H1 (cell line): ENCODE data around the gene ACKR3. TPM values are rescaled to one million over a fixed set of nuclear protein-coding genes. Genes with fewer than 3 reads are reported as not detected.
A peak's percentile ranks its signal among the peaks of the same experiment; 100 is the strongest.

ENCODE experiments used
- CTCF ChIA-PET: fragments of 300-600 bp; sonication (Branson Sonifier 250); formaldehyde crosslinking; loops from one replicate; lab custom pipeline; 2021; ENCODE audit not compliant: partially characterized antibody; lab: Charles Lee
- POLR2A ChIA-PET: fragments of 300-600 bp; sonication (Branson Sonifier 250); formaldehyde crosslinking; loops from one replicate; lab custom pipeline; 2021; ENCODE audit warnings: inconsistent platforms; ENCODE audit not compliant: partially characterized antibody; lab: Charles Lee
- DNase-seq, 2 experiments: peaks; one replicate each; pipeline versions ENCODE4 v3.0.0 to v3.0.0-alpha.2; 2010 to 2022; ENCODE audit warnings: low spot score in 2 of 2, low read depth in 1 of 2, mixed read lengths in 1 of 2
- FAIRE-seq: peaks from 2 replicates; lab custom pipeline; 2011; peaks lifted over from hg19 to GRCh38; lab: Jason Lieb, UNC
- H2AFZ ChIP-seq: 2 replicates; pipeline ENCODE4 v1.8.1; 2012; ENCODE audit warnings: low read length, inconsistent platforms
- H2AK5ac ChIP-seq: 2 replicates; pipeline ENCODE4 v1.6.1; 2013; ENCODE audit warnings: low read depth, low read length
- H2BK120ac ChIP-seq: replicated peaks from 2 replicates; pipeline ENCODE3; 2013; ENCODE audit warnings: low read depth, low read length, inconsistent platforms
- H2BK12ac ChIP-seq: 2 replicates; pipeline ENCODE4 v1.6.1; 2013; ENCODE audit warnings: low read depth, low read length
- H2BK15ac ChIP-seq: 2 replicates; pipeline ENCODE4 v1.6.1; 2013; ENCODE audit warnings: low read length
- H2BK20ac ChIP-seq: 2 replicates; pipeline ENCODE4 v1.6.1; 2013; ENCODE audit warnings: low read length
- H2BK5ac ChIP-seq: 2 replicates; pipeline ENCODE4 v1.6.1; 2013; ENCODE audit warnings: low read depth, low read length
- H3K14ac ChIP-seq: 2 replicates; pipeline ENCODE4 v1.6.1; 2013; ENCODE audit warnings: inconsistent platforms; ENCODE audit not compliant: insufficient read length
- H3K18ac ChIP-seq: 2 replicates; pipeline ENCODE4 v1.6.1; 2013; ENCODE audit warnings: low read length; ENCODE audit errors: extremely low read depth
- H3K23ac ChIP-seq: 2 replicates; pipeline ENCODE4 v1.6.1; 2013; ENCODE audit warnings: inconsistent platforms; ENCODE audit not compliant: insufficient read length
- H3K23me2 ChIP-seq: 2 replicates; pipeline ENCODE4 v1.6.1; 2013; ENCODE audit warnings: low read depth, low read length
- H3K27ac ChIP-seq: 2 replicates; pipeline ENCODE4 v1.6.1; 2011; ENCODE audit warnings: low read depth, low read length, inconsistent platforms
- H3K27me3 ChIP-seq, 4 experiments: replicated peaks in 1 of 4; 1 replicate in 1 of 4; 2 replicates in 3 of 4; pipeline versions ENCODE4 v1.6.1 to v1.8.1; 2011 to 2013; ENCODE audit warnings: low read length in 3 of 4, mild to moderate bottlenecking in 3 of 4, inconsistent platforms in 2 of 4, mixed read lengths in 2 of 4, moderate library complexity in 1 of 4; ENCODE audit not compliant: control insufficient read depth in 3 of 4, insufficient read depth in 3 of 4; ENCODE audit errors: extremely low read depth in 1 of 4
- H3K36me3 ChIP-seq, 4 experiments: 2 replicates each; pipeline versions ENCODE4 v1.6.1 to v1.8.1; 2011 to 2013; ENCODE audit warnings: mild to moderate bottlenecking in 4 of 4, low read length in 3 of 4, moderate library complexity in 2 of 4, control low read depth in 1 of 4, inconsistent platforms in 1 of 4; ENCODE audit not compliant: insufficient read depth in 4 of 4, control insufficient read depth in 2 of 4
- H3K4ac ChIP-seq: replicated peaks from 2 replicates; pipeline ENCODE3; 2013; ENCODE audit warnings: low read length, low read depth, mixed read lengths, inconsistent platforms; ENCODE audit not compliant: insufficient read length
- H3K4me1 ChIP-seq, 4 experiments: replicated peaks in 1 of 4; 1 replicate in 1 of 4; 2 replicates in 3 of 4; pipeline versions ENCODE4 v1.6.1 to v1.8.1; 2011 to 2013; ENCODE audit warnings: low read length in 3 of 4, inconsistent platforms in 2 of 4, mixed read lengths in 1 of 4; ENCODE audit not compliant: insufficient read depth in 4 of 4, control insufficient read depth in 3 of 4
- H3K4me2 ChIP-seq, 2 experiments: 2 replicates each; pipeline versions ENCODE4 v1.6.1 to v1.8.1; 2011 to 2013; ENCODE audit warnings: low read depth in 2 of 2, low read length in 2 of 2, control low read depth in 1 of 2, inconsistent platforms in 1 of 2, mild to moderate bottlenecking in 1 of 2; ENCODE audit not compliant: insufficient read depth in 1 of 2
- H3K4me3 ChIP-seq, 4 experiments: fragments of 200-600, 300-600 bp in 1 of 4; sonication (generic), shearing (Covaris generic), sonication (Bioruptor Twin) in 1 of 4; 2 replicates each; pipeline versions ENCODE4 v1.5.1 to v1.8.1; 2011 to 2016; ENCODE audit warnings: low read length in 4 of 4, low read depth in 3 of 4, control low read depth in 2 of 4, inconsistent platforms in 2 of 4, mild to moderate bottlenecking in 2 of 4, mixed read lengths in 1 of 4, moderate library complexity in 1 of 4; ENCODE audit not compliant: insufficient read depth in 2 of 4; ENCODE audit errors: extremely low read depth in 1 of 4
- H3K56ac ChIP-seq: replicated peaks from 2 replicates; pipeline ENCODE3; 2013; ENCODE audit warnings: low read depth, mild to moderate bottlenecking, mixed read lengths, low read length, inconsistent platforms; ENCODE audit not compliant: insufficient read length
- H3K79me1 ChIP-seq: 2 replicates; pipeline ENCODE4 v1.6.1; 2013; ENCODE audit warnings: low read depth, low read length, control low read depth
- H3K79me2 ChIP-seq, 2 experiments: 2 replicates each; pipeline versions ENCODE4 v1.6.1 to v1.8.1; 2012 to 2013; ENCODE audit warnings: low read length in 2 of 2, mild to moderate bottlenecking in 2 of 2, inconsistent platforms in 1 of 2; ENCODE audit not compliant: insufficient read depth in 2 of 2, control insufficient read depth in 1 of 2
- H3K9ac ChIP-seq, 4 experiments: replicated peaks in 1 of 4; 1 replicate in 1 of 4; 2 replicates in 3 of 4; pipeline versions ENCODE4 v1.6.1 to v1.8.1; 2011 to 2013; ENCODE audit warnings: low read depth in 3 of 4, low read length in 3 of 4, control low read depth in 2 of 4, mild to moderate bottlenecking in 2 of 4, moderate library complexity in 2 of 4, inconsistent platforms in 1 of 4; ENCODE audit errors: extremely low read depth in 1 of 4
- H3K9me3 ChIP-seq, 2 experiments: 2 replicates each; pipeline versions ENCODE4 v1.6.1 to v1.8.1; 2012 to 2013; ENCODE audit warnings: mild to moderate bottlenecking in 2 of 2, moderate library complexity in 2 of 2, control low read depth in 1 of 2, inconsistent platforms in 1 of 2, low read depth in 1 of 2, low read length in 1 of 2, mixed read lengths in 1 of 2; ENCODE audit not compliant: insufficient read depth in 2 of 2
- H4K20me1 ChIP-seq, 2 experiments: replicated peaks in 1 of 2; 2 replicates each; pipeline versions ENCODE3 to v1.8.1; 2011 to 2013; ENCODE audit warnings: inconsistent platforms in 2 of 2, low read length in 2 of 2, mild to moderate bottlenecking in 1 of 2; ENCODE audit not compliant: insufficient read depth in 2 of 2, control insufficient read depth in 1 of 2
- H4K5ac ChIP-seq: 2 replicates; pipeline ENCODE4 v1.6.1; 2013; ENCODE audit warnings: low read length, low read depth, mixed read lengths, inconsistent platforms; ENCODE audit not compliant: insufficient read length
- H4K8ac ChIP-seq: 2 replicates; pipeline ENCODE4 v1.8.0; 2013; ENCODE audit warnings: mild to moderate bottlenecking, moderate library complexity, low read length, inconsistent platforms; ENCODE audit not compliant: insufficient read depth; ENCODE audit errors: extremely low read depth
- H4K91ac ChIP-seq: replicated peaks from 2 replicates; pipeline ENCODE3; 2013; ENCODE audit warnings: low read length, mixed read lengths, inconsistent platforms; ENCODE audit not compliant: insufficient read length
- BCL11A ChIP-seq, 2 experiments: IDR thresholded peaks; one replicate each; pipeline ENCODE4 v1.6.1; 2011; ENCODE audit warnings: low read depth in 2 of 2, low read length in 2 of 2, mild to moderate bottlenecking in 2 of 2
- CBX8 ChIP-seq: fragments of 300-800, 300-1000 bp; sonication (generic); IDR thresholded peaks from 2 replicates; pipeline ENCODE4 v1.7.1; 2016; ENCODE audit warnings: low read depth, low read length, borderline replicate concordance
- CTBP2 ChIP-seq: IDR thresholded peaks from 2 replicates; pipeline ENCODE4 v1.7.0; 2011; ENCODE audit warnings: borderline replicate concordance, mild to moderate bottlenecking, moderate library complexity, mixed read lengths, low read length; ENCODE audit not compliant: insufficient read depth, insufficient read length
- EGR1 ChIP-seq: IDR thresholded peaks from 2 replicates; pipeline ENCODE4 v1.6.1; 2011; ENCODE audit warnings: low read depth, low read length, borderline replicate concordance
- HDAC2 ChIP-seq, 2 experiments: fragments of 300-600 bp in 1 of 2; sonication (generic) in 1 of 2; IDR thresholded peaks; 2 replicates each; pipeline ENCODE4 v1.6.1; 2011 to 2012; ENCODE audit warnings: low read depth in 2 of 2, low read length in 2 of 2, mild to moderate bottlenecking in 2 of 2, moderate library complexity in 2 of 2, borderline replicate concordance in 1 of 2, inconsistent platforms in 1 of 2
- MAFK ChIP-seq: IDR thresholded peaks from 2 replicates; pipeline ENCODE4 v1.6.1; 2012; ENCODE audit warnings: low read depth, mild to moderate bottlenecking, improper control_type of control experiment, low read length
- POLR2AphosphoS5 ChIP-seq: IDR thresholded peaks from 2 replicates; pipeline ENCODE4 v1.6.1; 2011; ENCODE audit warnings: low read depth, low read length
- RBBP5 ChIP-seq: IDR thresholded peaks from 2 replicates; pipeline ENCODE4 v1.7.1; 2012; ENCODE audit warnings: low read depth, mild to moderate bottlenecking, inconsistent platforms, low read length, moderate library complexity, borderline replicate concordance
- SUZ12 ChIP-seq: fragments of 200-600 bp; sonication (generic); IDR thresholded peaks from 2 replicates; pipeline ENCODE4 v1.6.1; 2012; ENCODE audit warnings: mild to moderate bottlenecking, inconsistent platforms, low read length, moderate library complexity, mixed read lengths
- TAF1 ChIP-seq: IDR thresholded peaks from 2 replicates; pipeline ENCODE4 v1.6.1; 2011; ENCODE audit warnings: mild to moderate bottlenecking, low read depth, low read length
- ZNF274 ChIP-seq: IDR thresholded peaks from 2 replicates; pipeline ENCODE4 v1.7.0; 2012; ENCODE audit warnings: low read length, borderline replicate concordance; ENCODE audit errors: extremely low read depth
- WGBS, 2 experiments: shearing (Covaris generic) in 1 of 2; methylation state at CpG; one replicate each; pipeline versions ENCODE4 v1.1.6 to v1.1.7; 2013 to 2015; ENCODE audit warnings: low lambda C conversion rate in 2 of 2, mixed read lengths in 2 of 2, inconsistent platforms in 1 of 2, low coverage in 1 of 2, missing lambda C conversion rate in 1 of 2; ENCODE audit not compliant: insufficient replicate concordance in 2 of 2, insufficient coverage in 1 of 2, insufficient read length in 1 of 2; ENCODE audit errors: extremely low coverage in 1 of 2, missing lambda C conversion rate in 1 of 2; 5-methylcytosine and 5-hydroxymethylcytosine counted together
- polyA plus RNA-seq, 7 experiments: library from polyadenylated mRNA; depleted of rRNA in 3 of 7; stranded (reverse) in 5 of 7; unstranded in 2 of 7; fragments of >200 nt in 5 of 7; fragments of 200-250 nt in 2 of 7; gene quantifications; 1 replicate in 5 of 7; 2 replicates in 1 of 7; 4 replicates in 1 of 7; pipeline versions ENCODE4 v1.2.1 to v1.2.3, GENCODE V29; 2011 to 2013; ENCODE audit warnings: missing spikeins in 2 of 7, mixed read lengths in 2 of 7
- total RNA-seq: library from RNA; stranded (reverse); fragmentation: NEBNext Ultra II Directional; extraction: Animal tissue kit (Norgen Biotek cat#: 25700); gene quantifications from 2 replicates; pipeline ENCODE4 v1.2.1, GENCODE V29; 2021
- TF ChIP-seq, protein P1 (sequence below): IDR thresholded peaks from 2 replicates; pipeline ENCODE4 v1.6.1; 2012; ENCODE audit warnings: inconsistent platforms

The ACKR3 gene
- total and polyA plus RNA-seq, 2 of the 8 experiments (the other 6 are each of a cell fraction or from before 2014, with no cell fraction given), result 1.4 to 24.4 TPM

DNA sequence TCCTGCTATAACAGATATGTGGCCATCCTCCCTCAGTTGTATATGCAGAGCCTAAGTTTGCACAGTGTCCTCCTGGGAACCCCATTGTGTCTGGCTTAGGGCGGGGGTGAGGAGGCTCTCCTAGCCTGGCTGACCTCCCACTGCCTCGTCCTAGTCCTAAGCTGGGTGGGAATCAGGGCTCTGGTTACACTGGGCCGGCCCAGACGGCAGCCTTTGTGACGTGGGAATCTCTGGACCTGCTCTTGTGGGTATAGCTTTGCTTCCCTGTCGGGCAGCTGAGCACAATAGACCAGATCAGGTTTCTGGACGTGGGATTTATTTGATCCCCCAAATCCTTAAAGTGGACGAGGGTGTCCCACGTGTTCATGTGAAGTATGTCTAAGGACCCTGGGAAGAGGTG, 2.9 kb downstream of the ACKR3 start:
- H4K20me1 ChIP-seq, result no peaks in the 10 kb centered on the region
- H2BK12ac ChIP-seq, result no peak overlapping the region
- H4K8ac ChIP-seq, result no peak overlapping the region
- H4K5ac ChIP-seq, result no peak overlapping the region
- H3K14ac ChIP-seq, result no peak overlapping the region
- H2BK20ac ChIP-seq, result no peak overlapping the region
- H2BK5ac ChIP-seq, result no peak overlapping the region
- ChIA-PET POLR2A (no interaction called here), CTCF (interaction anchor here (0.6 to 1.1 kb wide), 3 partner anchors 10 to 59 kb away, joined by 3 to 4 read pairs (median 3); no protein-coding TSS in a partner anchor)
- no peak overlapping the region for H4K91ac ChIP-seq
- peaks cover 7% of the 10 kb centered on the region; the same call in 1 of the 2 replicates for H3K23me2 ChIP-seq
- H3K9me3 ChIP-seq, result no peaks in the 10 kb centered on the region
- H3K56ac ChIP-seq, result no peak overlapping the region
- no peak overlapping the region for H2BK120ac ChIP-seq
- H3K27me3 ChIP-seq, result peaks cover 9 to 16% (median 13%) of the 10 kb centered on the region in 4 experiments
- no peak overlapping the region; a peak in 1 of 4 replicates for H3K4me2 ChIP-seq
- no peak overlapping the region for H2AK5ac ChIP-seq
- H3K79me2 ChIP-seq, result no peaks in the 10 kb centered on the region
- H3K79me1 ChIP-seq, result no peaks in the 10 kb centered on the region
- DNase-seq (no peak), FAIRE-seq (no peak)
- H2AFZ ChIP-seq, result no peak overlapping the region
- no peak overlapping the region for H3K4ac ChIP-seq
- H3K4me1 ChIP-seq, result peaks cover 9 to 33% (median 20%) of the 10 kb centered on the region in 4 experiments
- H3K4me3 ChIP-seq, result no peak overlapping the region
- no peak overlapping the region for H3K27ac ChIP-seq
- 0 out of 2 replicates have a peak overlapping the region, but pooled peaks have one; percentile 10 for H2BK15ac ChIP-seq
- H3K18ac ChIP-seq, result peak overlapping the region; percentile 48; the same call in 1 of the 2 replicates
- H3K36me3 ChIP-seq, result no peaks in the 10 kb centered on the region
- H3K23ac ChIP-seq, result no peak overlapping the region
- H3K9ac ChIP-seq, result no peak overlapping the region
- WGBS, 2 experiments, result 61% methylated on average over 9 of the region's 9 CpGs; no CpG with 5 or more reads in 1 of the 2 experiments
- TF ChIP-seq EGR1 (no peak), CBX8 (no peak), MAFK (no peak), ZNF274 (no peak), CTBP2 (no peak), RBBP5 (no peak), POLR2AphosphoS5 (no peak), TAF1 (no peak), HDAC2 (IDR thresholded peaks at IDR 0.05; ENCODE audit: borderline replicate concordance in 1 of 2, low read depth in 2 of 2, low read length in 2 of 2) (no peak), SUZ12 (no peak), BCL11A (IDR thresholded peaks at IDR 0.05; ENCODE audit: low read depth in 2 of 2, low read length in 2 of 2) (no peak)
- TF ChIP-seq, protein P1, sequence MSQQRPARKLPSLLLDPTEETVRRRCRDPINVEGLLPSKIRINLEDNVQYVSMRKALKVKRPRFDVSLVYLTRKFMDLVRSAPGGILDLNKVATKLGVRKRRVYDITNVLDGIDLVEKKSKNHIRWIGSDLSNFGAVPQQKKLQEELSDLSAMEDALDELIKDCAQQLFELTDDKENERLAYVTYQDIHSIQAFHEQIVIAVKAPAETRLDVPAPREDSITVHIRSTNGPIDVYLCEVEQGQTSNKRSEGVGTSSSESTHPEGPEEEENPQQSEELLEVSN, result no peak
